HG03039 (cell line): ENCODE data around the gene CEP72.
A peak's percentile ranks its signal among the peaks of the same experiment; 100 is the strongest.
"Not testable (repeated sequence)": the region's sequence is repeated elsewhere in the genome, so short reads cannot be mapped to it uniquely, and the experiment has no call there.

Source experiments
- ATAC-seq: cut with Tn5 transposase; IDR thresholded peaks from one replicate; pipeline ENCODE4 v1.9.1; 2021; ENCODE audit warnings: mild to moderate bottlenecking, moderate library complexity; ENCODE audit not compliant: unreplicated experiment

The CEP72 gene

GRCh38 chr5:669111-669841 is 57.1 kb downstream of the CEP72 start:
- ATAC-seq: no peak

GRCh38 chr5:669842-670395 is 57.8 kb downstream of the CEP72 start:
- no peak for ATAC-seq

DNA sequence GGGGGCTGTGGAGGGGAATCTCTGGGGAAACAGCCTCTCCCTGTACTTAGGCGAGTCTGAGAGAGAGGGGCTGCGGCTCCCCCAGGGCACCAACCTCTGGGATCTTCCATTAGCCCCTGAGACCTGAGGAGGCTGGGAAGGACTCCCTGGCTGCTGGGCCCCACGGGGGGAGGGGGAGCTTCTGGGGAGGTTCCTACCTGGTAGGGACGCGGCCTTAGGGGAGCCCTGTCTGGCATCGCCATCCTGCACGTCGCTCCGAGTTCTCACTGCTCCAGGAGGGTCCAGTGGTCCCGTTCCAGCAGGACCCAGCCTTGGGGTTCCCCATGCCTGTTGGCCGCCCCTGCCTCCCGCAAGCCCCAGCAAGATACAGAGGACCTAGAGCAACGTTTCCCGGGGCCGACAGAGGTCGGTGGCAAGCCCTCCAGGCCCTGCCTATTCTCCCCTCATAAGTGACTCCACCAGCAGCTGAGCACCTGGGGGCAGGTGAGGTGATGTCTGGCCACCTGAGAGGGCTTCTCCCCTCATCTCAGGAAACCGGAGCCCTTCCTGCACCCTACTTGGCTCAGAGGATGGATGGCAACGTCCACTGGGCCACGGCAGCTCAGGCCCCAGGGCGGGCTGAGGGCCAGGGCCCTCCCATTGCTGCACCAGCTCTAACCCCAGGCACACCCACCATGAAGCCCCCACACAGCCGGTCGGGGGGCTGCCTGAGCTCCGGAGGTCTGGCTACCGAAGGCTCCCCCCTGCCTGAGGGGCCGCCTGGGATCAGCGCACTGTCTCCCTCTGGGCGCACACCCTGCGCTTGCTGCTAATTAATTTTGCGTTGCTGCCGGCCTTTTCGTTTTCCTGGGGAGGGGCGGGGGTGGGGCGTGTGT is 58.5 kb downstream of the CEP72 start:
- no peak for ATAC-seq

GRCh38 chr5:671459-672328 is 59.6 kb downstream of the CEP72 start:
- ATAC-seq: peak; percentile 58

- ATAC-seq: no peak
Observed at GRCh38 chr5:672329-673160, 60.4 kb downstream of the CEP72 start.

DNA sequence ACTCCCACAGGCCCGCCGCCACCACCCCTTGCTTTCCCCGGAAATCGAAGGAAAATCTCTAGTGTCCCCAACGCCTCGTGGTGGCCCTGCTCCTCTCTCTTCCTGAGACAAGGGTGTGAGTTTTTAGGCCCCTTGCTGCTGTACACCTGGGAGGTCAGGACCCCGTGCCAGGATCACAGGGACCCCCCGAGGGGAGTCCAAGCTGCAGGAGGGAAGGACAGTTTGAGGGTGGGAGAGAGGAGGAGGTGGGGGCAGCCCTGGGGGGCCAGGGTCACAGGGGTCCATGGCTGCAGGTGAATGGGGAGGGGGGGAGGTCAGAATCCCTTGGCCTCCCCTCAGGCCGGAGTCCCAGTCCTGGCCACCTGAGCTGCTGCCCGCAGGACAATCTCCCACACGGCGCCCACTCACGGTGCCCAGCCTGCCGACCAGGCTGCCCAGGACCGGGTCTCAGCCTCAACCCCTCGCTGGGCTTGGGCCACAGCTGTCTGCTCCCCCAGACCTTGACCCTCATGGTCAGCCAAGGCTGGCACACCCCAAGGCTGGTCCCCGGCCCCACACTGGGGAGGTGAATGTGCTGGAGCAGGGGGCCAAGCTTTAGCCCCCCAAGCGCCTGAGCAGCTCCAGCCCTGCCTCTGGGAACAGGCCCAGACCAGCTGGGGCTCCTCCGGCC is 61.2 kb downstream of the CEP72 start:
- ATAC-seq: no peak

DNA sequence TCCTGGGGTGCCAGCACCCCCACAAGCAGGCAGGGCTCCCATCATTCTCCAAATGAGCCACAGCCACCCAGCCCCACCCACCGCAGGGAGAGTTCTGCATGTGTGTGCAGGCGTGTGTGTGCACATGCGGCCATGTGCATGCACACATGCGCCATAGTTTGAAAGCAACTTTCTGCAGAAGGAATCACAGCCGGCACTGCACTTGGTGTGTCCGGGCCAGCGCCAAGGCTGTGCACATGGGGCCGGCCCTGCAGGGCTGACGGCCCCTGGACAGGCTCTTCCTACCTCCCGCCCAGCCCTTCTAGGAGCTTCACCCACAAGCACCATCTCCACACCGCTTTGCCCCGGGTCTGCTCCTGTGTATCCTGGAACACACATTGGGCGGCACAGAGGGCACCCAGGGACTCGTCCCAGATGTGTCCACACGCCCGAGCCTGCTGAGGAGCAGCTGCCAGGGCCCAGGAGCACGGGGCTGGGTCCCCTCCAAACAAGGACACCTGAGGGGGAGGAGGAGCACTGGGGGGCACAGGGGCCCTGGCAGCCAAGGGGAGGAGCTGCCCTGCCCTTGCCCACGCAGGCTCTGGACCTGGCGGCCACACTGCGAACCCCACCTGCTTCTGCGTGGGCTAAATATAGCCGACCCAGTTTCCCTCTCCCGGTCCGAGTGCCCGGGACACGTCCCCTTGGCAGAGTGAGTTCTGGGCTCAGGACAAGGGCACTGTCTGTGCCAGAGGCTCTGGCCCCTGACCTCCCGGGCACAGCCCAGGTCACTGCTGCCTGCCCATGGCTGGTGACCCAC is 61.9 kb downstream of the CEP72 start:
- ATAC-seq: no peak

DNA sequence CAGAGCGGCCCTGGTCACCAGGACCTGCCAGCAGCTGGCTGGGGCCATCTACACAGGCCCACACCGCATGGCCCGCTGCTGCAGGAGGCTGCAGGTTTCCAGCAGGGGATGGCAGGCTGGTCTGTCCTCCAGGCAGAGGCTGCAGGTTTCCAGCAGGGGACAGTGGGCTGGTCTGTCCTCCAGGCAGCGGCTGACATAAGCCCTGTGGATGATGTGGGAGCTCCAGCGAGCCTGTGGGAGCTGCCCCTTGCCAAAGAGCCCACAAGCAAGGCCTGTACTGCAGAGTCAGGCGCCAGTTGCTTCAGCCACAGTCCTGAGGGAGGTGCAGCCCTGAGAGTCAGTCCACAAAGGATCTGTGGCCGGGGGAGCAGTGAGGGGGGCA is 62.5 kb downstream of the CEP72 start:
- no peak for ATAC-seq

GRCh38 chr5:675111-675870 is 63.2 kb downstream of the CEP72 start:
- ATAC-seq: no peak

- no peak for ATAC-seq
Observed at GRCh38 chr5:675871-676698, 63.9 kb downstream of the CEP72 start.

DNA sequence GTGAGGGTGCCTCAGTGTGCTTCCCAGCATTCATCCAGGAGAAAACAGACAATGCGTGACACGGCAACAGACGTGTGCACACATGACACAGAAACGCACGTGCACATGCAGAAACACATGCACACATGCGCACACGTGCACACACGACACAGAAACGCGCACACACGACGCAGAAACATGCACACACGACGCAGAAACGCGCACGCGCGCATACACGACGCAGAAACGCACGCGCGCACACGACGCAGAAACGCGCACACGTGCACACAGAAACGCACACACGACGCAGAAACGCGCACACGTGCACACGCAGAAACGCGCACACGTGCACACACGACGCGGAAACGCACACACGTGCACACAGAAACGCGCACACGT is 64.5 kb downstream of the CEP72 start:
- no peak for ATAC-seq

DNA sequence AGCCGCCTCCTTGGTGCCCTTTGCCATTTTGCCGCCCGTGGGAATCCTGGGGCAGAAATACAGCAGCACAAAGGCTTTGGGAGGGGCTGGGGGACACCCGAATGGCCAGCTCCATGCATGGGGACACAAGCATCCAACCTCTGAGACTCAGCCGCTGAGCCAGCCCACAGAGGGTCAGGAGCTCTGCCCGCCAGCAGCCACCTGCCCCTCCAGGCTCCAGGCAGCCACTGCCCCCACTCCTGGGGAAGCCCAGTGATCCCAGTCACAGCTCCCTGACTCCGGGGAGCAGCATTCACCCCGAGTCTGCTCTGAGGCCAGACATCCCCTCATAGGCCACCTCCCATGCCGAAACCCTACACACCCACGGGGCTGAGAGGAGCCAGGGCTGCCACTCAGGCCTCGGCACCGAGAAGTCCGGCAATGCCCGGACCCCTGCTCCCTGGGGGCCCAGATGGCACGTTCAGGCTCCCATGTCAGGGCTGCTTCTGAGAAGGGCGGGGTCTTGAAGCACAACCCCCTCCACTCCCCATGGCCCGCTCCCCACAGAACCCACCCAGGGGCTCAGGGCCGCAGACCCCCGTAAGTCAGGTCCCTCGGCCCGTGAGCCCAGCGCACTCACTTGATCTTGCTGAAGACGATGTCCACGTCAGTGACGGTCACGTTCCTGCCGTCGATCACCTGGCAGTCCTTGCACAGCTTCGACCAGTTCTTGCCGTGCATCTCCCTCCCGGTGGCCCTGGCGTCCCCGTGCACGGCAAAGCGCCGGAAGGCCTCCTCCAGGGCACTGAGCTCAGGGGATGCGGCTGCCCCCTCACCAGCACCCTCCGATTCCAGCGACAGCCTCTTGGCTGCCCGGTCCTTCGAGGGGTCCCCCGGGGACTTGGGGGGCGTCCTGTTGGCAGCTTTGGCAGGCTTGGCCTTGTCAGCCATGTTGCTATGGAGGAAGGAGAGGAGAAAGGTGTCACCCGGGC is 65.3 kb downstream of the CEP72 start:
- no peak for ATAC-seq

- ATAC-seq: not testable (repeated sequence)
Observed at GRCh38 chr5:678521-678920, 66.4 kb downstream of the CEP72 start.

DNA sequence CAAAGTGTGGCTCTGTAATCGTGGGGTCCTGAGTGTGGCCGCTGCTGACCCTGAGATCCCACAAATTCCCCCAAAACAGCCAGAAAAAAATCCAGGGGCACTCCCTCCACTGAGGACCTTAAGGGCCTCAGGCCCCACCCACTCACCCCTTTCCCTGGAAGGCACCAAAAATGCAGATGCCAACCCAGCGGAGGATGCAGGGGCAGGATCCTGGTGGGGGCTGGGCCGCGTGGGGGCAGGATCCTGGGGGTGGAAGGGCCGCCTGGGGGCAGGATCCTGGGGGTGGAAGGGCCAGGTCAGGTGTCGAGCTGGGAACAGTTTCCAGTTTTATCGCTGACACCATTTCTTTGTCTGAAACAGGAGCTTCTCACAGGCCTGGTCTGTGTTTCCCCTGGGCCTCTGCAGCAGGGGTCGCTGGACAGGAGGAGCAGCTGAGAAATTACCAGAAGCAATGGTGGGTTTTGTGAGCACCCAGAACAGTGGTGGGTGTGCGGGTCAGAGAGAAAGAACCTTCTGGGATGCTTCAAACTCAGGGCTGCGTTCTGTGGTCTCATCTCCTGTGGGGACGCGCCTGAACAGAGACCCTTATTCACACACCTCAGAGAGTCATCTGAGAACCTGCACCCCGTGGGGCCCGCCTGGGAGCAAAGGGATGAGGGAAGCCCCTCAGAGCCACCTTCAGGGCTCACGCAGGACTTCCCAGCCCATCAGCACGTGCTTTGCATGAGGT is 67.2 kb downstream of the CEP72 start:
- not testable (repeated sequence) for ATAC-seq

DNA sequence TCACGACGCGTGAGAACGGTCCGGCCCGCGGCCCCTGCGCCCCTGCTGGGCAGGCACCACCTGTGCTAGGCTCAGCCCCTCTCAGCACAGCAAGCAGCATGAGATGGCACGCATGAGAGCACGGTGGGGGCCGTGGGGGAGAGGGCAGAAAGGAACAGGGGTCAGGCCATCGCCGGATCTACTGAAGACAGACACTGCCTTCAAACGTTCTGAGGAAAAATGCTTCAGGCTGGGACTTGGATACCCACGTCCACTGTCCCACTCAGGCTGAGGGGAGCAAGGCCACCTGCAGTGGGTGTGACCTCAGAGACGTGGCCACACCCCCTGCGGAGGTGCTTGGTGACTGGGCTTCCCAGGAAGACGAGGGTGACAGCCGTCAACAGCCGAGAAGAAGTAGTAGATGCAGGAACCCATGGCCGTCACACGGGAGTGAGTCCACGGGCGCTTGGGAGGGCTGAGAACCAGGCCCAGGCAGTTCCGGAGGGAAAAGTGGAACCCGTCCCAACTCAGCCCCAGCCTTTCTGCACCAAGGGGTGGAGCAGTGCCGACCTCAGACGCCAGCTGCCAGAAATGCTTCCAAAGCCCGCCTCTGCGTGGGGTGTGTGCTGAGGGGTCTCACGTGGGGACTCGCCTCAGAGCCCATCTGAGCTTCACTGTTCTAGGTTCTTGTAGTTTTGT is 68.1 kb downstream of the CEP72 start:
- ATAC-seq: not testable (repeated sequence)
